H1 (cell line): Measurements from ENCODE around the gene TUBGCP3. TPM values are rescaled to one million over a fixed set of nuclear protein-coding genes. Genes with fewer than 3 reads are reported as not detected.

Source experiments
- CTCF ChIA-PET: fragments of 300-600 bp; sonication (Branson Sonifier 250); formaldehyde crosslinking; loops from one replicate; lab custom pipeline; 2021; ENCODE audit not compliant: partially characterized antibody; lab: Charles Lee
- POLR2A ChIA-PET: fragments of 300-600 bp; sonication (Branson Sonifier 250); formaldehyde crosslinking; loops from one replicate; lab custom pipeline; 2021; ENCODE audit warnings: inconsistent platforms; ENCODE audit not compliant: partially characterized antibody; lab: Charles Lee
- DNase-seq, 2 experiments: peaks; one replicate each; pipeline versions ENCODE4 v3.0.0 to v3.0.0-alpha.2; 2010 to 2022; ENCODE audit warnings: low spot score in 2 of 2, low read depth in 1 of 2, mixed read lengths in 1 of 2
- FAIRE-seq: peaks from 2 replicates; lab custom pipeline; 2011; peaks lifted over from hg19 to GRCh38; lab: Jason Lieb, UNC
- H2AFZ ChIP-seq: 2 replicates; pipeline ENCODE4 v1.8.1; 2012; ENCODE audit warnings: low read length, inconsistent platforms
- H2AK5ac ChIP-seq: 2 replicates; pipeline ENCODE4 v1.6.1; 2013; ENCODE audit warnings: low read depth, low read length
- H2BK120ac ChIP-seq: replicated peaks from 2 replicates; pipeline ENCODE3; 2013; ENCODE audit warnings: low read depth, low read length, inconsistent platforms
- H2BK12ac ChIP-seq: 2 replicates; pipeline ENCODE4 v1.6.1; 2013; ENCODE audit warnings: low read depth, low read length
- H2BK15ac ChIP-seq: 2 replicates; pipeline ENCODE4 v1.6.1; 2013; ENCODE audit warnings: low read length
- H2BK20ac ChIP-seq: 2 replicates; pipeline ENCODE4 v1.6.1; 2013; ENCODE audit warnings: low read length
- H2BK5ac ChIP-seq: 2 replicates; pipeline ENCODE4 v1.6.1; 2013; ENCODE audit warnings: low read depth, low read length
- H3K14ac ChIP-seq: 2 replicates; pipeline ENCODE4 v1.6.1; 2013; ENCODE audit warnings: inconsistent platforms; ENCODE audit not compliant: insufficient read length
- H3K18ac ChIP-seq: 2 replicates; pipeline ENCODE4 v1.6.1; 2013; ENCODE audit warnings: low read length; ENCODE audit errors: extremely low read depth
- H3K23ac ChIP-seq: 2 replicates; pipeline ENCODE4 v1.6.1; 2013; ENCODE audit warnings: inconsistent platforms; ENCODE audit not compliant: insufficient read length
- H3K23me2 ChIP-seq: 2 replicates; pipeline ENCODE4 v1.6.1; 2013; ENCODE audit warnings: low read depth, low read length
- H3K27ac ChIP-seq: 2 replicates; pipeline ENCODE4 v1.6.1; 2011; ENCODE audit warnings: low read depth, low read length, inconsistent platforms
- H3K27me3 ChIP-seq, 4 experiments: replicated peaks in 1 of 4; 1 replicate in 1 of 4; 2 replicates in 3 of 4; pipeline versions ENCODE4 v1.6.1 to v1.8.1; 2011 to 2013; ENCODE audit warnings: low read length in 3 of 4, mild to moderate bottlenecking in 3 of 4, inconsistent platforms in 2 of 4, mixed read lengths in 2 of 4, moderate library complexity in 1 of 4; ENCODE audit not compliant: control insufficient read depth in 3 of 4, insufficient read depth in 3 of 4; ENCODE audit errors: extremely low read depth in 1 of 4
- H3K36me3 ChIP-seq, 4 experiments: 2 replicates each; pipeline versions ENCODE4 v1.6.1 to v1.8.1; 2011 to 2013; ENCODE audit warnings: mild to moderate bottlenecking in 4 of 4, low read length in 3 of 4, moderate library complexity in 2 of 4, control low read depth in 1 of 4, inconsistent platforms in 1 of 4; ENCODE audit not compliant: insufficient read depth in 4 of 4, control insufficient read depth in 2 of 4
- H3K4ac ChIP-seq: replicated peaks from 2 replicates; pipeline ENCODE3; 2013; ENCODE audit warnings: low read length, low read depth, mixed read lengths, inconsistent platforms; ENCODE audit not compliant: insufficient read length
- H3K4me1 ChIP-seq, 4 experiments: replicated peaks in 1 of 4; 1 replicate in 1 of 4; 2 replicates in 3 of 4; pipeline versions ENCODE4 v1.6.1 to v1.8.1; 2011 to 2013; ENCODE audit warnings: low read length in 3 of 4, inconsistent platforms in 2 of 4, mixed read lengths in 1 of 4; ENCODE audit not compliant: insufficient read depth in 4 of 4, control insufficient read depth in 3 of 4
- H3K4me2 ChIP-seq, 2 experiments: 2 replicates each; pipeline versions ENCODE4 v1.6.1 to v1.8.1; 2011 to 2013; ENCODE audit warnings: low read depth in 2 of 2, low read length in 2 of 2, control low read depth in 1 of 2, inconsistent platforms in 1 of 2, mild to moderate bottlenecking in 1 of 2; ENCODE audit not compliant: insufficient read depth in 1 of 2
- H3K4me3 ChIP-seq, 4 experiments: fragments of 200-600, 300-600 bp in 1 of 4; sonication (generic), shearing (Covaris generic), sonication (Bioruptor Twin) in 1 of 4; 2 replicates each; pipeline versions ENCODE4 v1.5.1 to v1.8.1; 2011 to 2016; ENCODE audit warnings: low read length in 4 of 4, low read depth in 3 of 4, control low read depth in 2 of 4, inconsistent platforms in 2 of 4, mild to moderate bottlenecking in 2 of 4, mixed read lengths in 1 of 4, moderate library complexity in 1 of 4; ENCODE audit not compliant: insufficient read depth in 2 of 4; ENCODE audit errors: extremely low read depth in 1 of 4
- H3K56ac ChIP-seq: replicated peaks from 2 replicates; pipeline ENCODE3; 2013; ENCODE audit warnings: low read depth, mild to moderate bottlenecking, mixed read lengths, low read length, inconsistent platforms; ENCODE audit not compliant: insufficient read length
- H3K79me1 ChIP-seq: 2 replicates; pipeline ENCODE4 v1.6.1; 2013; ENCODE audit warnings: low read depth, low read length, control low read depth
- H3K79me2 ChIP-seq, 2 experiments: 2 replicates each; pipeline versions ENCODE4 v1.6.1 to v1.8.1; 2012 to 2013; ENCODE audit warnings: low read length in 2 of 2, mild to moderate bottlenecking in 2 of 2, inconsistent platforms in 1 of 2; ENCODE audit not compliant: insufficient read depth in 2 of 2, control insufficient read depth in 1 of 2
- H3K9ac ChIP-seq, 4 experiments: replicated peaks in 1 of 4; 1 replicate in 1 of 4; 2 replicates in 3 of 4; pipeline versions ENCODE4 v1.6.1 to v1.8.1; 2011 to 2013; ENCODE audit warnings: low read depth in 3 of 4, low read length in 3 of 4, control low read depth in 2 of 4, mild to moderate bottlenecking in 2 of 4, moderate library complexity in 2 of 4, inconsistent platforms in 1 of 4; ENCODE audit errors: extremely low read depth in 1 of 4
- H3K9me3 ChIP-seq, 2 experiments: 2 replicates each; pipeline versions ENCODE4 v1.6.1 to v1.8.1; 2012 to 2013; ENCODE audit warnings: mild to moderate bottlenecking in 2 of 2, moderate library complexity in 2 of 2, control low read depth in 1 of 2, inconsistent platforms in 1 of 2, low read depth in 1 of 2, low read length in 1 of 2, mixed read lengths in 1 of 2; ENCODE audit not compliant: insufficient read depth in 2 of 2
- H4K20me1 ChIP-seq, 2 experiments: replicated peaks in 1 of 2; 2 replicates each; pipeline versions ENCODE3 to v1.8.1; 2011 to 2013; ENCODE audit warnings: inconsistent platforms in 2 of 2, low read length in 2 of 2, mild to moderate bottlenecking in 1 of 2; ENCODE audit not compliant: insufficient read depth in 2 of 2, control insufficient read depth in 1 of 2
- H4K5ac ChIP-seq: 2 replicates; pipeline ENCODE4 v1.6.1; 2013; ENCODE audit warnings: low read length, low read depth, mixed read lengths, inconsistent platforms; ENCODE audit not compliant: insufficient read length
- H4K8ac ChIP-seq: 2 replicates; pipeline ENCODE4 v1.8.0; 2013; ENCODE audit warnings: mild to moderate bottlenecking, moderate library complexity, low read length, inconsistent platforms; ENCODE audit not compliant: insufficient read depth; ENCODE audit errors: extremely low read depth
- H4K91ac ChIP-seq: replicated peaks from 2 replicates; pipeline ENCODE3; 2013; ENCODE audit warnings: low read length, mixed read lengths, inconsistent platforms; ENCODE audit not compliant: insufficient read length
- ASH2L ChIP-seq: fragments of 200-600, 300-600 bp; sonication (generic); IDR thresholded peaks from one replicate; pipeline ENCODE4 v1.7.1; 2017; ENCODE audit warnings: low read length
- CBX8 ChIP-seq: fragments of 300-800, 300-1000 bp; sonication (generic); IDR thresholded peaks from 2 replicates; pipeline ENCODE4 v1.7.1; 2016; ENCODE audit warnings: low read depth, low read length, borderline replicate concordance
- CHD1 ChIP-seq: IDR thresholded peaks from 2 replicates; pipeline ENCODE4 v1.6.1; 2012; ENCODE audit warnings: low read depth, low read length, improper control_type of control experiment
- NANOG ChIP-seq: IDR thresholded peaks from 2 replicates; pipeline ENCODE4 v1.6.1; 2011; ENCODE audit warnings: low read length, low read depth, mild to moderate bottlenecking, inconsistent platforms; ENCODE audit not compliant: insufficient read depth, poor library complexity, severe bottlenecking
- NRF1 ChIP-seq: IDR thresholded peaks from 2 replicates; pipeline ENCODE4 v1.6.1; 2011; ENCODE audit warnings: mild to moderate bottlenecking, low read depth, low read length, improper control_type of control experiment
- PHF8 ChIP-seq: fragments of 200-600 bp; sonication (generic); conservative IDR thresholded peaks from 2 replicates; pipeline ENCODE4 v1.7.1; 2012; ENCODE audit warnings: low read depth, mild to moderate bottlenecking, inconsistent platforms, low read length, moderate library complexity
- RNF2 ChIP-seq: fragments of 200-900, 300-1000 bp; sonication (generic); IDR thresholded peaks from 2 replicates; pipeline ENCODE4 v1.7.1; 2016; ENCODE audit warnings: borderline replicate concordance, low read depth, mild to moderate bottlenecking, antibody characterized with exemption, low read length; ENCODE audit not compliant: poor library complexity, severe bottlenecking; ENCODE audit errors: missing control alignments
- SUZ12 ChIP-seq: fragments of 200-600 bp; sonication (generic); IDR thresholded peaks from 2 replicates; pipeline ENCODE4 v1.6.1; 2012; ENCODE audit warnings: mild to moderate bottlenecking, inconsistent platforms, low read length, moderate library complexity, mixed read lengths
- YY1 ChIP-seq: IDR thresholded peaks from 2 replicates; pipeline ENCODE4 v1.6.1; 2011; ENCODE audit warnings: low read depth, mild to moderate bottlenecking, low read length
- WGBS, 2 experiments: shearing (Covaris generic) in 1 of 2; methylation state at CpG; one replicate each; pipeline versions ENCODE4 v1.1.6 to v1.1.7; 2013 to 2015; ENCODE audit warnings: low lambda C conversion rate in 2 of 2, mixed read lengths in 2 of 2, inconsistent platforms in 1 of 2, low coverage in 1 of 2, missing lambda C conversion rate in 1 of 2; ENCODE audit not compliant: insufficient replicate concordance in 2 of 2, insufficient coverage in 1 of 2, insufficient read length in 1 of 2; ENCODE audit errors: extremely low coverage in 1 of 2, missing lambda C conversion rate in 1 of 2; 5-methylcytosine and 5-hydroxymethylcytosine counted together
- polyA plus RNA-seq, 7 experiments: library from polyadenylated mRNA; depleted of rRNA in 3 of 7; stranded (reverse) in 5 of 7; unstranded in 2 of 7; fragments of >200 nt in 5 of 7; fragments of 200-250 nt in 2 of 7; gene quantifications; 1 replicate in 5 of 7; 2 replicates in 1 of 7; 4 replicates in 1 of 7; pipeline versions ENCODE4 v1.2.1 to v1.2.3, GENCODE V29; 2011 to 2013; ENCODE audit warnings: missing spikeins in 2 of 7, mixed read lengths in 2 of 7
- total RNA-seq: library from RNA; stranded (reverse); fragmentation: NEBNext Ultra II Directional; extraction: Animal tissue kit (Norgen Biotek cat#: 25700); gene quantifications from 2 replicates; pipeline ENCODE4 v1.2.1, GENCODE V29; 2021
- TF ChIP-seq, protein P1 (sequence below), 3 experiments: IDR thresholded peaks; 1 replicate in 2 of 3; 2 replicates in 1 of 3; pipeline versions ENCODE4 v1.5.1 to v1.6.1; 2011; ENCODE audit warnings: low read length in 3 of 3, mild to moderate bottlenecking in 3 of 3, inconsistent platforms in 2 of 3, low read depth in 1 of 3, moderate library complexity in 1 of 3; ENCODE audit not compliant: insufficient read depth in 1 of 3; ENCODE audit errors: control extremely low read depth in 1 of 3
- TF ChIP-seq, protein P2 (sequence below): IDR thresholded peaks from 2 replicates; pipeline ENCODE4 v1.6.1; 2012; ENCODE audit warnings: inconsistent platforms

The TUBGCP3 gene
- total and polyA plus RNA-seq, 2 of the 8 experiments (the other 6 are each of a cell fraction or from before 2014, with no cell fraction given), result 27.0 to 31.7 TPM

DNA sequence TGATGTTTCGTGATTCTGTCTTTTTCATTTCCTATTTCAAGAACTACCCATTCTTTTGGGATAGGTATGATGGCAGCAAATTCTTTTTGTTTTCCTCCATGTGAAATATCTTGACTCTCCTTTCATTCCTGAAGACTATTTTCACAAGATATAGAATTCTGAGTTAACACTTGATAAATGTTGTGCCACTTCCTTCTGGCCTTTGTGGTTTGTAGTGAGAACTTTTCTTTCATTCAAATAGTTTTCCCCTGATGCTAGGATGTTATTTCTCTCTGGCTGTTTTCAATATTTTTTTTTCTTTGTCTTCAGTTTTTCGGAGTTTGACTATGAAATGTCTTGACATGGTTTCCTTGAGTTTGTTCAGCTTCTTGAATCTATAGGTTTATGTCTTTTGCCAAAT, 8.3 kb upstream of the TUBGCP3 start:
- CTCF ChIA-PET, result no interaction called here
- no peaks in the 10 kb centered on the region; a peak in 1 of 7 replicates for H3K27me3 ChIP-seq
- H2BK5ac ChIP-seq, result no peak overlapping the region
- no peak overlapping the region for H3K14ac ChIP-seq
- H4K91ac ChIP-seq, result no peak overlapping the region
- WGBS, 2 experiments, result 96% methylated on average over 2 of the region's 2 CpGs; no CpG with 5 or more reads in 1 of the 2 experiments
- no peak overlapping the region for H3K27ac ChIP-seq
- H2AFZ ChIP-seq, result no peak overlapping the region
- DNase-seq, result no peak
- no peak overlapping the region for H2BK120ac ChIP-seq
- H3K36me3 ChIP-seq, result no peaks in the 10 kb centered on the region
- no peak overlapping the region for H2BK20ac ChIP-seq
- no peaks in the 10 kb centered on the region for H3K79me2 ChIP-seq
- no peak overlapping the region for H3K18ac ChIP-seq
- POLR2A ChIA-PET, result interaction anchor here (1.0 kb wide), 1 partner anchor 8 kb away, joined by 3 read pairs; no protein-coding TSS in a partner anchor
- H3K4ac ChIP-seq, result no peak overlapping the region
- no peak overlapping the region for H3K23ac ChIP-seq
- H3K4me1 ChIP-seq, result no peaks in the 10 kb centered on the region
- H3K9ac ChIP-seq, result no peak overlapping the region
- H2BK15ac ChIP-seq, result no peak overlapping the region
- H4K5ac ChIP-seq, result no peak overlapping the region
- H2AK5ac ChIP-seq, result no peak overlapping the region
- H3K56ac ChIP-seq, result no peak overlapping the region
- no peaks in the 10 kb centered on the region for H3K79me1 ChIP-seq
- FAIRE-seq, result no peak
- H3K4me3 ChIP-seq, result no peak overlapping the region
- H3K23me2 ChIP-seq, result no peaks in the 10 kb centered on the region
- H2BK12ac ChIP-seq, result no peak overlapping the region
- no peaks in the 10 kb centered on the region for H3K9me3 ChIP-seq
- no peaks in the 10 kb centered on the region for H4K20me1 ChIP-seq
- no peak overlapping the region for H4K8ac ChIP-seq
- H3K4me2 ChIP-seq, result no peak overlapping the region
- TF ChIP-seq YY1, result no peak
- TF ChIP-seq SUZ12, result no peak
- no peak for TF ChIP-seq ASH2L
- no peak for TF ChIP-seq NANOG
- no peak for TF ChIP-seq RNF2
- TF ChIP-seq CBX8, result no peak
- TF ChIP-seq, protein P1, sequence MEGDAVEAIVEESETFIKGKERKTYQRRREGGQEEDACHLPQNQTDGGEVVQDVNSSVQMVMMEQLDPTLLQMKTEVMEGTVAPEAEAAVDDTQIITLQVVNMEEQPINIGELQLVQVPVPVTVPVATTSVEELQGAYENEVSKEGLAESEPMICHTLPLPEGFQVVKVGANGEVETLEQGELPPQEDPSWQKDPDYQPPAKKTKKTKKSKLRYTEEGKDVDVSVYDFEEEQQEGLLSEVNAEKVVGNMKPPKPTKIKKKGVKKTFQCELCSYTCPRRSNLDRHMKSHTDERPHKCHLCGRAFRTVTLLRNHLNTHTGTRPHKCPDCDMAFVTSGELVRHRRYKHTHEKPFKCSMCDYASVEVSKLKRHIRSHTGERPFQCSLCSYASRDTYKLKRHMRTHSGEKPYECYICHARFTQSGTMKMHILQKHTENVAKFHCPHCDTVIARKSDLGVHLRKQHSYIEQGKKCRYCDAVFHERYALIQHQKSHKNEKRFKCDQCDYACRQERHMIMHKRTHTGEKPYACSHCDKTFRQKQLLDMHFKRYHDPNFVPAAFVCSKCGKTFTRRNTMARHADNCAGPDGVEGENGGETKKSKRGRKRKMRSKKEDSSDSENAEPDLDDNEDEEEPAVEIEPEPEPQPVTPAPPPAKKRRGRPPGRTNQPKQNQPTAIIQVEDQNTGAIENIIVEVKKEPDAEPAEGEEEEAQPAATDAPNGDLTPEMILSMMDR (IDR thresholded peaks at IDR 0.05; ENCODE audit: control extremely low read depth in 1 of 3, insufficient read depth in 1 of 3, low read depth in 1 of 3, low read length in 3 of 3), result no peak
- no peak for TF ChIP-seq NRF1
- TF ChIP-seq, protein P2, sequence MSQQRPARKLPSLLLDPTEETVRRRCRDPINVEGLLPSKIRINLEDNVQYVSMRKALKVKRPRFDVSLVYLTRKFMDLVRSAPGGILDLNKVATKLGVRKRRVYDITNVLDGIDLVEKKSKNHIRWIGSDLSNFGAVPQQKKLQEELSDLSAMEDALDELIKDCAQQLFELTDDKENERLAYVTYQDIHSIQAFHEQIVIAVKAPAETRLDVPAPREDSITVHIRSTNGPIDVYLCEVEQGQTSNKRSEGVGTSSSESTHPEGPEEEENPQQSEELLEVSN, result no peak
- TF ChIP-seq CHD1, result no peak
- TF ChIP-seq PHF8, result no peak
